ENCODE measurements around the gene GAA.

Gene GAA

DNA sequence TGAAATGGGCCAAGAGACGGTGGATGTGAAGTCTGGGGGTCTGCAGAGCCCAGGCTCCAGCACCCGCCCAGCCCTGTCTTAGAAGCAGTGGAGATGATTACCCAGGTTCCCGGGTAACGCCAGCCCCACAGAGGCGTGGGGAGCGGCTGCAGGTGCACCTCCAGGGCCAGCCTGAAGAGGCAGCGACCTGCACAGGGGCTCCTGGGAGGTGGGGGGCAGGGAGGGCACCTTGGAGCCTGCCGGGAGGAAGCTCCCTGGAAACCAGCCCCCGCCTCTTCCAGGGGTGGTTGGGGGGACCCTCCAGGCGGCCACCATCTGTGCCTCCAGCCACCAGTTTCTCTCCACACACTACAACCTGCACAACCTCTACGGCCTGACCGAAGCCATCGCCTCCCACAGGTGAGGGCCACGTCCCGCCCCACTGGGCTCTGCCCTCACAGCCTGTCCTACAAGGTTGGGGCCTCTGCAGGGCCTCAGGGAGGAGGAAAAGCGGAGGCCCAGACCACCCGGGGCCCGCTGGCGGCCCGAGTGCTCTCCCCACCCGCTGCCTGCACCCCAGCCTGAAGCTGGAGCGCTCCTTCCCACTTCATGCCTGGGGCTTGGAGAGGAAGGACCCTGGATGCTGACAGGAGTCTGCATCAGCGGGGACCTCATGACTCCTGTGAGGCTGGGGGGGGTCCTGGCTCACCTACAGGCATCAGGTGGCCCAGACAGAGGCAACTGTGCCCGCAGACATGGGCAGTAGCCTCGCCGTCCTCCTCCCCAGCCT is 10.5 kb downstream of the GAA start:
- Histone ChIP-seq H3K4me1 (no peaks in the 10 kb centered on the region), H3K9me3 (no peaks in the 10 kb centered on the region), H3K4me3 (ENCODE audit: low read depth, low read length) (no peak overlapping the region), H3K27me3 (no peaks in the 10 kb centered on the region), H3K36me3 (no peaks in the 10 kb centered on the region)
- DNase-seq = no peak
- TF ChIP-seq, protein P1, sequence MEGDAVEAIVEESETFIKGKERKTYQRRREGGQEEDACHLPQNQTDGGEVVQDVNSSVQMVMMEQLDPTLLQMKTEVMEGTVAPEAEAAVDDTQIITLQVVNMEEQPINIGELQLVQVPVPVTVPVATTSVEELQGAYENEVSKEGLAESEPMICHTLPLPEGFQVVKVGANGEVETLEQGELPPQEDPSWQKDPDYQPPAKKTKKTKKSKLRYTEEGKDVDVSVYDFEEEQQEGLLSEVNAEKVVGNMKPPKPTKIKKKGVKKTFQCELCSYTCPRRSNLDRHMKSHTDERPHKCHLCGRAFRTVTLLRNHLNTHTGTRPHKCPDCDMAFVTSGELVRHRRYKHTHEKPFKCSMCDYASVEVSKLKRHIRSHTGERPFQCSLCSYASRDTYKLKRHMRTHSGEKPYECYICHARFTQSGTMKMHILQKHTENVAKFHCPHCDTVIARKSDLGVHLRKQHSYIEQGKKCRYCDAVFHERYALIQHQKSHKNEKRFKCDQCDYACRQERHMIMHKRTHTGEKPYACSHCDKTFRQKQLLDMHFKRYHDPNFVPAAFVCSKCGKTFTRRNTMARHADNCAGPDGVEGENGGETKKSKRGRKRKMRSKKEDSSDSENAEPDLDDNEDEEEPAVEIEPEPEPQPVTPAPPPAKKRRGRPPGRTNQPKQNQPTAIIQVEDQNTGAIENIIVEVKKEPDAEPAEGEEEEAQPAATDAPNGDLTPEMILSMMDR (IDR thresholded peaks at IDR 0.05; ENCODE audit: low read depth, low read length) = no peak

DNA sequence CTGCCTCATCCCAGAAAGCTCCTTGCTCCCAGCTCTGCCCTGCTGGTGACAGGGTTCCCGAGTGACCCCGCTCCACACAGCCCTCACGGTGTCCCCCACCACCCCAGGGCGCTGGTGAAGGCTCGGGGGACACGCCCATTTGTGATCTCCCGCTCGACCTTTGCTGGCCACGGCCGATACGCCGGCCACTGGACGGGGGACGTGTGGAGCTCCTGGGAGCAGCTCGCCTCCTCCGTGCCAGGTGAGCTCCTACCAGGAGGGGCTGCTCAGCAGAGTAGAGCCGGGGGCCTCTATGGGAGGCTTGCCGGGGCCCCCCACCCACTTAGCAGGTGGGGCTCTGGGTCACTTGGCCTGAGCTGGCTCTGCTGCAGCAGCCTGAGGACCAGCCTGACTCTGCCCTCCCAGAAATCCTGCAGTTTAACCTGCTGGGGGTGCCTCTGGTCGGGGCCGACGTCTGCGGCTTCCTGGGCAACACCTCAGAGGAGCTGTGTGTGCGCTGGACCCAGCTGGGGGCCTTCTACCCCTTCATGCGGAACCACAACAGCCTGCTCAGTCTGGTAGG is 11.2 kb downstream of the GAA start:
- TF ChIP-seq, protein P1 (IDR thresholded peaks at IDR 0.05; ENCODE audit: low read depth, low read length) = no peak
- no peak for DNase-seq
- Histone ChIP-seq H3K36me3 (no peaks in the 10 kb centered on the region), H3K4me1 (no peaks in the 10 kb centered on the region), H3K9me3 (no peaks in the 10 kb centered on the region), H3K27me3 (no peaks in the 10 kb centered on the region), H3K4me3 (ENCODE audit: low read depth, low read length) (no peak overlapping the region)

DNA sequence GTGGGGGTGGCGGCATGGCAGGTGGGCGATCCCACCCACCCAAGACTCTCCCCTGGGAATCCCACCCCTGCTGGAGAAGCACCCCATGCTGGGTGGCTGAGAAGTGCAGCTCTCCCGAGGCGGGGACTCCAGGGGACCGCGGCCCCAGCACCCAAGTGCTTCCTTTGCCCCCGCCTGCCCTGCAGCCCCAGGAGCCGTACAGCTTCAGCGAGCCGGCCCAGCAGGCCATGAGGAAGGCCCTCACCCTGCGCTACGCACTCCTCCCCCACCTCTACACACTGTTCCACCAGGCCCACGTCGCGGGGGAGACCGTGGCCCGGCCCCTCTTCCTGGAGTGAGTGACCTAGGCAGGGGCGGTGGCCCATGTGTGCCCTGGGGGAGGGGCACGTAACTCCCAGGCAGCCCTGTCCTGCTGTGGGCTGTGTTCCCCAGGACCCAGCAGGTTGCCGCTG is 11.7 kb downstream of the GAA start:
- Histone ChIP-seq H3K4me1 (no peaks in the 10 kb centered on the region), H3K27me3 (no peaks in the 10 kb centered on the region), H3K9me3 (no peaks in the 10 kb centered on the region), H3K36me3 (no peaks in the 10 kb centered on the region), H3K4me3 (ENCODE audit: low read depth, low read length) (no peak overlapping the region)
- no peak for DNase-seq
- TF ChIP-seq, protein P1 (IDR thresholded peaks at IDR 0.05; ENCODE audit: low read depth, low read length) = no peak

DNA sequence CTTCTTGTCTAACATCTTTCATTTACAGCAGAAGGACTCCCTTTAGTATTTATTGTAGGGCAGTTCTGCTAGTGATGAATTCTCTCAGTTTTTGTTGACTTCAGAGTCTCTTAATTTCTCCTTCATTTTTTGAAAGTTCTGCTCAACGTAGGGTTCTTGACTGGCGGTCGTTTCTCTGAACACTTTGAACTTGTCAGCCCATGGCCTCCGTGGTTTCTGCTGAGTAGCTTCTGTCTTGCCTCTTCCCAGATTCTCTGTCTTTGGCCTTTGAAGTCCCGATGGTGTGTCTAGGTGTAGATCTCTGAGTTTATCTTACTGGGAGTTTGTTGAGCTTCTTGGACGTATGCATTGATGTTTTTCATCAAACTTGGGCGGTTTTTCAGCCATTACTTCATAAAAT is 13.4 kb downstream of the GAA start:
- no peaks in the 10 kb centered on the region for H3K36me3 ChIP-seq
- TF ChIP-seq, protein P1 (IDR thresholded peaks at IDR 0.05; ENCODE audit: low read depth, low read length) = no peak
- H3K4me3 ChIP-seq (ENCODE audit: low read depth, low read length) = no peak overlapping the region
- H3K9me3 ChIP-seq = no peaks in the 10 kb centered on the region
- no peaks in the 10 kb centered on the region for H3K27me3 ChIP-seq
- no peaks in the 10 kb centered on the region for H3K4me1 ChIP-seq
- DNase-seq = no peak

DNA sequence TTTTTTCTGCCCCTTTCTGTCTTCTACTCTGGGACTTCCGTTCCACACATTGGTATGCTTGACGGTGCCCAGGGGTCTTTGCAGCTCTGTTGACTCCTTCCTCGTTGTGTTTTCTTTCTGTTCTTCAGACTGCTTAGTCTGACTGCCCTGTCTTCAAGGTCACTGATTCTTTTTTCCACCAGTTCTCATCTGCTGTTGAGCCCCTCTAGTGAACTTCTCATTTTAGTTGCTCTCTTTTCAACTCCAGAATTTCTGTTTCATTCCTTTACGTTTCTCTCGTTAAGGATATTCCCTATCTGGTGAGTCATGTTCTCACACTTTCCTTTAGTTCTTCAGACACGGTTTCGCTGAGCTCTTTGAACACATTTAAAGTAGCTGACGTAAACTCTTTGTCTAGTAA is 13.8 kb downstream of the GAA start:
- Histone ChIP-seq H3K27me3 (no peaks in the 10 kb centered on the region), H3K9me3 (no peaks in the 10 kb centered on the region), H3K4me3 (ENCODE audit: low read depth, low read length) (no peak overlapping the region), H3K4me1 (no peaks in the 10 kb centered on the region), H3K36me3 (no peaks in the 10 kb centered on the region)
- TF ChIP-seq, protein P1 (IDR thresholded peaks at IDR 0.05; ENCODE audit: low read depth, low read length) = no peak
- no peak for DNase-seq

DNA sequence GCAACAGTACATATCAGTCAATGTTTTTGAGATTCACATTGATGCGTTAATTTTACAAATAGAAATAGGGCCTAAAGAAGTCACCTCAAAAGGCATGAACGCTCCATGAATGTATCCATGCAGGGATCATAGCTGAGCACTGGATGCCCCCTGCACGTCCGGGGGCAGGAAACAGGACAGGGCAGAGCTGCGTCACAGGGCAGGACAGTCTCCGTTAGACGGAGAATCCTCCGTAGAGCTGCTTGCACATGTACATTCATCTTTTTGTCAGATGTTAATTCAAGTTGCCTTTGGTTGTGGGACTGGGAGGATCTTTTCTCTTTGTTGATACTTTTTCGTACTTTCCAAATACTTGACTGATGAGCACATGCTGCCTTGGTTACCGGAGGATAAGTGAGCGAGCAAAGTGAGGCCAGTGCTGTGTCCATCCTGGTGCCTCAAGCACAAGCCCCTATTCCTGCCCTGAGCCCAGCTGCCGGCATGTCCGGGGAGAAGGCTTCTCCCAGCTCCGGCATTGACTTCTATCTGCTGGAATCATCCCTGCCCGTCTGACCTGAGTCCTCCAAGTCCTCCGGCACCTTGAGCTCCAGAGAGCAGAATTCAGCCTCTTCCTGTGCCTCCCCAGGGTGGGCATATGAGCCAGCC is 15.0 kb downstream of the GAA start:
- DNase-seq = no peak
- TF ChIP-seq, protein P1 (IDR thresholded peaks at IDR 0.05; ENCODE audit: low read depth, low read length) = no peak
- no peak overlapping the region for H3K4me3 ChIP-seq (ENCODE audit: low read depth, low read length)
- no peaks in the 10 kb centered on the region for H3K4me1 ChIP-seq
- H3K9me3 ChIP-seq = no peaks in the 10 kb centered on the region
- no peaks in the 10 kb centered on the region for H3K36me3 ChIP-seq
- no peaks in the 10 kb centered on the region for H3K27me3 ChIP-seq

Measured in BE2C (cell line).